ENCODE measurements around the gene P4HA2.

Gene P4HA2

GRCh38 chr5:132246806-132247205, 19.2 kb upstream of the P4HA2 start:
- no peak for DNase-seq

- DNase-seq, result no peak
Measured at GRCh38 chr5:132245593-132245992, 17.9 kb upstream of the P4HA2 start.

- DNase-seq, result no peak
Measured at GRCh38 chr5:132243366-132243977, 15.8 kb upstream of the P4HA2 start.

GRCh38 chr5:132239776-132240175, 12.1 kb upstream of the P4HA2 start:
- DNase-seq, result no peak

GRCh38 chr5:132238901-132239500, 11.3 kb upstream of the P4HA2 start:
- DNase-seq, result no peak

GRCh38 chr5:132238169-132238744, 10.6 kb upstream of the P4HA2 start:
- no peak for DNase-seq

- DNase-seq, result no peak
Measured at GRCh38 chr5:132237670-132238069, 10.0 kb upstream of the P4HA2 start.

- no peak for DNase-seq
Measured at GRCh38 chr5:132237141-132237540, 9.5 kb upstream of the P4HA2 start.

- no peak for DNase-seq
Measured at GRCh38 chr5:132235340-132235739, 7.7 kb upstream of the P4HA2 start.

- DNase-seq, result no peak
Measured at GRCh38 chr5:132234684-132235062, 7.0 kb upstream of the P4HA2 start.

- DNase-seq, result no peak
Measured at GRCh38 chr5:132233811-132234683, 6.4 kb upstream of the P4HA2 start.

- no peak for DNase-seq
Measured at GRCh38 chr5:132233081-132233480, 5.4 kb upstream of the P4HA2 start.

- no peak for DNase-seq
Measured at GRCh38 chr5:132232465-132232864, 4.8 kb upstream of the P4HA2 start.

- no peak for DNase-seq
Measured at GRCh38 chr5:132230871-132231270, 3.2 kb upstream of the P4HA2 start.

GRCh38 chr5:132229236-132229635, 1.6 kb upstream of the P4HA2 start:
- no peak for DNase-seq

- DNase-seq, result no peak
Measured at GRCh38 chr5:132228241-132229035, 785 bp upstream of the P4HA2 start.

GRCh38 chr5:132227235-132227484, 493 bp downstream of the P4HA2 start:
- no peak for DNase-seq

GRCh38 chr5:132226516-132227234, 978 bp downstream of the P4HA2 start:
- DNase-seq, result no peak

GRCh38 chr5:132225165-132226032, 2.3 kb downstream of the P4HA2 start:
- DNase-seq, result no peak

- no peak for DNase-seq
Measured at GRCh38 chr5:132224716-132225115, 2.9 kb downstream of the P4HA2 start.

- DNase-seq, result no peak
Measured at GRCh38 chr5:132223861-132224260, 3.8 kb downstream of the P4HA2 start.

GRCh38 chr5:132222649-132223038, 5.0 kb downstream of the P4HA2 start:
- DNase-seq, result no peak

Data from 8988T (cell line).